T-helper 2 cell treated with Interferon-gamma antibody and Interleukin-4, amounts not matched to agents 5 μg/mL and 100 μg/mL, for 36 hours (primary cell): ENCODE results near the gene TBL3.
A peak's percentile ranks its signal among the peaks of the same experiment; 100 is the strongest.
"Not testable (repeated sequence)": the region's sequence is repeated elsewhere in the genome, so short reads cannot be mapped to it uniquely, and the experiment has no call there.

Experiments used
- DNase-seq: peaks from one replicate; pipeline ENCODE4 v3.0.0; 2021; ENCODE audit warnings: low spot score
- H3K27ac Mint-ChIP-seq: one replicate; pipeline ENCODE4 v1.8.0; 2021; ENCODE audit warnings: mild to moderate bottlenecking, mixed read lengths
- H3K27me3 Mint-ChIP-seq: one replicate; pipeline ENCODE4 v1.8.0; 2021; ENCODE audit warnings: low read depth, mixed read lengths
- H3K36me3 Mint-ChIP-seq: one replicate; pipeline ENCODE4 v1.8.0; 2021; ENCODE audit warnings: low read depth, mixed read lengths
- H3K4me1 Mint-ChIP-seq: one replicate; pipeline ENCODE4 v1.8.0; 2021; ENCODE audit warnings: low read depth, mixed read lengths
- H3K4me3 Mint-ChIP-seq: one replicate; pipeline ENCODE4 v1.8.0; 2022; ENCODE audit warnings: mild to moderate bottlenecking, moderate library complexity, mixed read lengths
- H3K9me3 Mint-ChIP-seq: one replicate; pipeline ENCODE4 v1.8.0; 2021; ENCODE audit warnings: mixed read lengths

Gene TBL3

GRCh38 chr16:1950559-1950958, 21.3 kb upstream of the TBL3 start:
- H3K27ac Mint-ChIP-seq: no peak overlapping the region

GRCh38 chr16:1953734-1954133, 18.1 kb upstream of the TBL3 start:
- Mint-ChIP-seq H3K27ac (no peak overlapping the region), H3K36me3 (no peaks in the 10 kb centered on the region)

More at GRCh38 chr16:1950559-1950958, 21.3 kb upstream of the TBL3 start:
- Mint-ChIP-seq H3K36me3 (no peaks in the 10 kb centered on the region), H3K9me3 (no peaks in the 10 kb centered on the region), H3K4me3 (no peak overlapping the region), H3K27me3 (no peaks in the 10 kb centered on the region), H3K4me1 (no peaks in the 10 kb centered on the region)
- no peak for DNase-seq

DNA sequence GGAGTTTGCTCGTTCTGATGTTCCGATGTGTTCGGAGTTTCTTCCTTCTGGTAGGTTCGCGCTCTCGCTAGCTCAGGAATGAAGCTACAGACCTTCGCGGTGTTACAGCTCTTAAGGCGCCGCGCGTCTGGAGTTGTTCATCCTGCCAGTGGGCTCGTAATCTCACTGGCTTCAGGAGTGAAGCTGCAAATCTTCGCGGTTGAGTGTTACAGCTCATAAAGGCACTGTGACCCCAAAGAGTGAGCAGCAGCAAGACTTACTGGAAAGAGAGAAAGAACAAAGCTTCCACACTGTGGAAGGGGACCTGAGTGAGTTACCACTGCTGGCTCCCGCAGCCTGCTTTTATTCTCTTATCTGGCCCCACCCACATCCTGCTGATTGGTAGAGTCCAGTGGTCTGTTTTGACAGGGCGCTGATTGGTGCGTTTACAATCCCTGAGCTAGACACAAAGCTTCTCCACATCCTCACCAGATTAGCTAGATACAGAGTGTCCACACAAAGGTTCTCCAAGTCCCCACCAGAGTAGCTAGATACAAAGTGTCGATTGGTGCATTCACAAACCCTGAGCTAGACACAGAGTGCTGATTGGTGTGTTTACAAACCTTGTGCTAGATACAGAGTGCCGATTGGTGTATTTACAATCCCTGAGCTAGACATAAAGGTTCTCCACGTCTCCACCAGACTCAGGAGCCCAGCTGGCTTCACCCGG, 14.3 kb upstream of the TBL3 start:
- H3K27me3 Mint-ChIP-seq, H3K4me3 Mint-ChIP-seq, H3K27ac Mint-ChIP-seq, DNase-seq, H3K9me3 Mint-ChIP-seq: not testable (repeated sequence)
- peaks cover 21% of the 10 kb centered on the region for H3K36me3 Mint-ChIP-seq
- H3K4me1 Mint-ChIP-seq: peaks cover 19% of the 10 kb centered on the region

More at GRCh38 chr16:1953734-1954133, 18.1 kb upstream of the TBL3 start:
- Mint-ChIP-seq H3K27me3 (no peaks in the 10 kb centered on the region), H3K4me1 (no peaks in the 10 kb centered on the region), H3K4me3 (no peak overlapping the region), H3K9me3 (no peaks in the 10 kb centered on the region)
- DNase-seq: no peak

DNA sequence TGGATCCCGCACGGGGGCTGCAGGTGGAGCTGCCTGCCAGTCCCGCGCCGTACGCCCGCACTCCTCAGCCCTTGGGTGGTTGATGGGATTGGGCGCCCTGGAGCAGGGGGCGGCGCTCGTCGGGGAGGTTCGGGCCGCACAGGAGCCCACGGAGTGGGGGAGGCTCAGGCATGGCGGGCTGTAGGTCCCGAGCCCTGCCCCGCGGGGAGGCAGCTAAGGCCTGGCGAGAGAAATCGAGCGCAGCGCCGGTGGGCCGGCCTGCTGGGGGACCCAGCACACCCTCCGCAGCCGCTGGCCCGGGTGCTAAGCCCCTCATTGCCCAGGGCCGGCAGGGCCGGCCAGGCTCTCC, 13.7 kb upstream of the TBL3 start:
- DNase-seq, H3K27ac Mint-ChIP-seq, H3K9me3 Mint-ChIP-seq, H3K27me3 Mint-ChIP-seq, H3K4me3 Mint-ChIP-seq: not testable (repeated sequence)
- Mint-ChIP-seq H3K36me3 (peaks cover 26% of the 10 kb centered on the region), H3K4me1 (peaks cover 19% of the 10 kb centered on the region)

DNA sequence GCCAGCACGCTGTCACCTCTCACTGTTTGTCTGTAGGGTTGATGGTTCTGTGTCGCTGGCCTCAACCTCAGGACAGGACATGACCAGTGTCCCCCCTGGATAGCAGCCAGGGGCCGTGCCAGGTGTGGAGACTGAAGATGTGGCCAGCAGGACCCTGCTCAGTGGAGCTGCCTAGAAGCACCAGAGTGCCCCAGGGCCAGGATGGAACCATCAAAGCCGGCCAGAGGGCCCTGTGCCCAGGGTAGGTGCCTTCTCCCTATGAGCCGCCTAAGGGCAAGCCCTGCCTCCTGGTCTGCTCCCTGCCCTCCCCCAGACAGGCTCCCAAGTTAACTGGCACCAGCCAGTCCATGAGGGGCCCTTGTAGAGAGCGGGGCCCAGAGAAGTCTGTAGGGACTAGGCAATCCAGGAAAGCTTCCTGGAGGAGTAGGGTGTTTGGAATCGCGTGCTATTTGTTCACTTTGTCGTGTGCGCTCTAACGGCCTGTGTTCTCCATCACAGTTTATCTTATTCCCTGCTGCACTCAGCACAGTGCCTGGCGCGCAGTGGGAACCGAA, 13.1 kb upstream of the TBL3 start:
- Mint-ChIP-seq H3K9me3 (no peaks in the 10 kb centered on the region), H3K36me3 (peaks cover 32% of the 10 kb centered on the region)

DNA sequence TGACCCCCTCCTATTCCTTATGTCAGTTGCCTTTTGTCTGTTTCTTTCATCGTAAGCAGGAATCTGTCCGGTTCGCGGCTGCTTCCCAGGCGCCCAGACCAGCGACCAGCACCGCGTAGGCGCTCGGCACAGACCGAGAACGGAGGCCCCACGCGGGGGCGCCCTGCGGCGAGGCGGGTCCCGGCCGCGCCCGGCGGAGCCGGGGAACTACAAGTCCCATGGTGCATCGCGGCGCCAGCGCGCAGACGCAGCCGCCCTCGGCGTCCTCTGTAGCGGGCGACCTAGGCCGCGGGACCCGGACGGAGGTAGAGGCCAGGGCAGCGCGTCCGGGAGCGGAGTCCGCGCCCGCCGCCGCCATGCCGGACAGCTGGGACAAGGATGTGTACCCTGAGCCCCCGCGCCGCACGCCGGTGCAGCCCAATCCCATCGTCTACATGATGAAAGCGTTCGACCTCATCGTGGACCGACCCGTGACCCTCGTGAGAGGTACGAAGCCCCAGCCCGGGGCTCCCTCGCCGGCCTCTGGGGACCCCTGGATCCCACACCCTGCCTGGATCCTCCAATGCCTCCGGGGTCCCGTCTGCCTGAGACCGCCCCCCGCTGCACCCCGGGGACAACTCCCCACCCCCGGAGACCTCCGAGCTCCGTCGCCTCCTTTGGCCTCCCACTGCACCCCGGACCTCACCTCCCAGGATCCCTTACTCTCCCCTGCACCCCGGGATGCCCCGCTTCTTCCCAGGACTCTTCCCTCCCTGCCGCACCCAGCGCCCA, 12.4 kb upstream of the TBL3 start, which contains the start of gene NDUFB10:
NDUFB10 (plus strand) TSS at position 270 of the 771 bp plus-strand sequence; CDS start at position 357, 87 bp downstream.
- peak within 1 kb of the TSS; percentile 94 for H3K27ac Mint-ChIP-seq

More for the DNA sequence above, 13.1 kb upstream of the TBL3 start:
- Mint-ChIP-seq H3K27me3 (no peaks in the 10 kb centered on the region), H3K4me3 (peak overlapping the region; percentile 98), H3K4me1 (peaks cover 23% of the 10 kb centered on the region), H3K27ac (peak overlapping the region; percentile 71)
- no peak for DNase-seq

DNA sequence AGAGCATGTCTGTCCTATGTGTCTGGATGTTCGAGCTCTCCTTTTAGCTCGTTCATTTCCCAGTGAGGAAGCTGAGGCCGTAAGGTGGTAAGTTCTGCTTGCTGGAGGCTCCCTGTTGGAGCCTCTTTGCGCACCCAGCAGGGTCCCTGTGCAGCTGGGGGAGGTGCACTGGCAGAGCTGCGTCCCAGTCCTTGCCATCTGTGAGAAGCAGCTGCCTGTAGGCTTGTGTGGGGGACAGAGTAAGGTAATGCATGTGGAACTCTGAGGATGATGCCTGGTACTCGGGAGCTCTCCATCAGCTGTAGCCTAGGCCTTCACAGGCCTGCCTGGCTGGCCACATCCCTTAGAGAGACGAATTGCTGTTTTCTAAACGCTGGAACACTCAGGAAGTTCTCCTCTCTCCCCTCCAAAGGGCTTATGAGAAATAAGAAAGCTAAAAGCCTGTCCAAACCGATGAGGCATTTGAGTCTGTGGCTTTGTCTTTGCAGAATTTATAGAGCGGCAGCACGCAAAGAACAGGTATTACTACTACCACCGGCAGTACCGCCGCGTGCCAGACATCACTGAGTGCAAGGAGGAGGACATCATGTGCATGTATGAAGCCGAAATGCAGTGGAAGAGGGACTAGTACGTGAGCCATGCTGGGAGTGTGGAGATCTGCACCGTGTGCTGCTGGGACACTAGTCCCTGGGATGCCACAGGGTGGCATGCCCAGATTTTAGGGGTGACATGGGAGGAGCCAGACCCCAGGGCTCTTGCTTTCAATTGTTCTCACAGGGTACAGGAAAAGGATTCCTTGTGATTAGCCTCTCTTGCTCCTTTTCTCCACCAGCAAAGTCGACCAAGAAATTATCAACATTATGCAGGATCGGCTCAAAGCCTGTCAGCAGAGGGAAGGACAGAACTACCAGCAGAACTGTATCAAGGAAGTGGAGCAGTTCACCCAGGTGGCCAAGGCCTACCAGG, 10.9 kb upstream of the TBL3 start:
- Mint-ChIP-seq H3K9me3 (no peaks in the 10 kb centered on the region), H3K4me3 (peak overlapping the region; percentile 98), H3K36me3 (peaks cover 39% of the 10 kb centered on the region), H3K27ac (peak overlapping the region; percentile 94), H3K27me3 (no peaks in the 10 kb centered on the region), H3K4me1 (peaks cover 29% of the 10 kb centered on the region)
- DNase-seq: no peak

More for the DNA sequence above, 12.4 kb upstream of the TBL3 start, which contains the start of gene NDUFB10:
- H3K36me3 Mint-ChIP-seq: peaks cover 37% of the 10 kb centered on the region
- peaks cover 23% of the 10 kb centered on the region for H3K4me1 Mint-ChIP-seq
- H3K27me3 Mint-ChIP-seq: no peaks in the 10 kb centered on the region
- peak within 1 kb of the TSS; percentile 98 for H3K4me3 Mint-ChIP-seq
- peak; percentile 93 for DNase-seq
- no peaks in the 10 kb centered on the region for H3K9me3 Mint-ChIP-seq

DNA sequence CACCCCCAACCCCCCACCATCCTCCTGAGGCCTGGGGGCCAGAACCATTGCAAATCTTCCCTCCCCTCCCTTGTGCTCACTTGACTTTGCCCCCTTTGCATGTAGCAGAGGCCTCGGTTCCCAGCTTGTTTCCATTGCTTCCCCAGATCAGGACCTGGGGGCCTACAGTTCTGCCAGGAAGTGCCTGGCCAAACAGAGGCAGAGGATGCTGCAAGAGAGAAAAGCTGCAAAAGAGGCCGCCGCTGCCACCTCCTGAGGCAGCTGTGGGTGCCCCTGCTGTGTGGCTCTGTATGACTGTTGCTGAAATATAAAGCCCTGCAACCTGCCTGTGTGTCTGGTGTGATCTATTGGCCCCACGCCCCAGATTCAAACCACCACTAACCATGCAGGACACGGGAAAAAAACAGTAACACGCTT, 10.2 kb upstream of the TBL3 start:
- H3K27me3 Mint-ChIP-seq: no peaks in the 10 kb centered on the region
- peak overlapping the region; percentile 80 for H3K27ac Mint-ChIP-seq
- H3K4me1 Mint-ChIP-seq: peaks cover 29% of the 10 kb centered on the region
- no peak for DNase-seq
- peak overlapping the region; percentile 51 for H3K4me3 Mint-ChIP-seq
- H3K36me3 Mint-ChIP-seq: peaks cover 39% of the 10 kb centered on the region
- no peaks in the 10 kb centered on the region for H3K9me3 Mint-ChIP-seq

GRCh38 chr16:1962161-1963153, 9.4 kb upstream of the TBL3 start:
- H3K4me1 Mint-ChIP-seq: peaks cover 29% of the 10 kb centered on the region

GRCh38 chr16:1963806-1964505, 7.9 kb upstream of the TBL3 start:
- Mint-ChIP-seq H3K27ac (peak overlapping the region; percentile 91), H3K9me3 (no peaks in the 10 kb centered on the region), H3K4me1 (peaks cover 29% of the 10 kb centered on the region), H3K36me3 (peaks cover 39% of the 10 kb centered on the region), H3K4me3 (peak overlapping the region; percentile 97), H3K27me3 (no peaks in the 10 kb centered on the region)
- DNase-seq: no peak

More at GRCh38 chr16:1962161-1963153, 9.4 kb upstream of the TBL3 start:
- DNase-seq, H3K27me3 Mint-ChIP-seq, H3K9me3 Mint-ChIP-seq: not testable (repeated sequence)
- Mint-ChIP-seq H3K4me3 (peak overlapping the region; percentile 97), H3K36me3 (peaks cover 39% of the 10 kb centered on the region), H3K27ac (peak overlapping the region; percentile 91)

GRCh38 chr16:1964506-1965395, 7.1 kb upstream of the TBL3 start, which contains the start of gene RPS2:
TSS of gene RPS2 (minus strand) at chr16:1964826. CDS start at chr16:1964625, 201 bp downstream.
- no peaks in the 10 kb centered on the region for H3K27me3 Mint-ChIP-seq
- DNase-seq: peak; percentile 100
- H3K4me1 Mint-ChIP-seq: peaks cover 29% of the 10 kb centered on the region
- peak within 1 kb of the TSS; percentile 97 for H3K4me3 Mint-ChIP-seq
- H3K27ac Mint-ChIP-seq: peak within 1 kb of the TSS; percentile 97
- H3K36me3 Mint-ChIP-seq: peaks cover 39% of the 10 kb centered on the region
- no peaks in the 10 kb centered on the region for H3K9me3 Mint-ChIP-seq
